Smooth muscle cell (in vitro differentiated cells): ENCODE data around the gene CNTNAP2. TPM values are rescaled to one million over a fixed set of nuclear protein-coding genes. Genes with fewer than 3 reads are reported as not detected.

Source experiments
- DNase-seq: peaks from one replicate; lab custom pipeline; 2025; ENCODE audit not compliant: unreplicated experiment; lab: John Stamatoyannopoulos, UW
- H2AFZ ChIP-seq: fragments of 200-600 bp; sonication (generic); 2 replicates; pipeline ENCODE4 v1.6.0; 2016; ENCODE audit warnings: antibody characterized with exemption, low read depth, mild to moderate bottlenecking
- H3F3A ChIP-seq: fragments of 200-600 bp; sonication (generic); 2 replicates; pipeline ENCODE4 v1.6.0; 2017; ENCODE audit warnings: antibody characterized with exemption, low read depth
- H3K27ac ChIP-seq: fragments of 200-600 bp; sonication (generic); 2 replicates; pipeline ENCODE4 v1.5.1; 2016; ENCODE audit warnings: low read depth, mild to moderate bottlenecking
- H3K27me3 ChIP-seq: fragments of 200-600 bp; sonication (generic); 2 replicates; pipeline ENCODE4 v1.6.1; 2016; ENCODE audit warnings: low read depth, mild to moderate bottlenecking
- H3K36me3 ChIP-seq: fragments of 200-600 bp; sonication (generic); 2 replicates; pipeline ENCODE4 v1.5.1; 2016; ENCODE audit warnings: low read depth
- H3K4me1 ChIP-seq: fragments of 200-600 bp; sonication (generic); 2 replicates; pipeline ENCODE4 v1.5.1; 2016; ENCODE audit warnings: low read depth
- H3K4me2 ChIP-seq: fragments of 200-600 bp; sonication (generic); 2 replicates; pipeline ENCODE4 v1.6.0; 2016; ENCODE audit warnings: mild to moderate bottlenecking
- H3K4me3 ChIP-seq: fragments of 200-600 bp; sonication (generic); 2 replicates; pipeline ENCODE4 v1.5.1; 2016; ENCODE audit warnings: mild to moderate bottlenecking
- H3K79me2 ChIP-seq: fragments of 200-600 bp; sonication (generic); 2 replicates; pipeline ENCODE4 v1.6.0; 2016; ENCODE audit warnings: low read depth, mild to moderate bottlenecking
- H3K9ac ChIP-seq: fragments of 200-600 bp; sonication (generic); 2 replicates; pipeline ENCODE4 v1.6.0; 2016; ENCODE audit warnings: low read depth
- H3K9me3 ChIP-seq: fragments of 200-600 bp; sonication (generic); replicated peaks from 2 replicates; pipeline ENCODE4 v1.5.1; 2016; ENCODE audit warnings: low read depth
- H4K20me1 ChIP-seq: fragments of 200-600 bp; sonication (generic); 2 replicates; pipeline ENCODE4 v1.6.0; 2016; ENCODE audit warnings: low read depth
- CTCF ChIP-seq: fragments of 200-600 bp; sonication (generic); IDR thresholded peaks from 2 replicates; pipeline ENCODE4 v1.5.1; 2017; ENCODE audit warnings: borderline replicate concordance, mild to moderate bottlenecking, antibody characterized with exemption; ENCODE audit not compliant: insufficient read depth, poor library complexity, severe bottlenecking
- WGBS: methylation state at CpG from one replicate; pipeline ENCODE4 v1.1.7; 2016; ENCODE audit warnings: low lambda C conversion rate; 5-methylcytosine and 5-hydroxymethylcytosine counted together
- polyA plus RNA-seq: library from polyadenylated mRNA; unstranded; fragments of >200 nt; fragmentation: Nextera tagmentation; extraction: Ambion mirVana; gene quantifications from 2 replicates; pipeline ENCODE4 v1.2.1, GENCODE V29; 2016
- total RNA-seq: library from RNA; depleted of rRNA; stranded (reverse); fragments of >200 nt; gene quantifications from 2 replicates; pipeline ENCODE4 v1.2.3, GENCODE V29; 2014

CNTNAP2 gene
- total and polyA plus RNA-seq, 2 experiments from 2014 or later: 1.7 to 9.0 TPM

GRCh38 chr7:147978201-147978600 lies 1861.6 kb downstream of the CNTNAP2 start:
- no peaks in the 10 kb centered on the region for H4K20me1 ChIP-seq
- no peak for DNase-seq
- H3K9ac ChIP-seq: no peak overlapping the region
- H3K27ac ChIP-seq: no peak overlapping the region
- H3K4me2 ChIP-seq: no peak overlapping the region
- H3F3A ChIP-seq: no peaks in the 10 kb centered on the region
- no peaks in the 10 kb centered on the region for H3K36me3 ChIP-seq
- H2AFZ ChIP-seq: no peak overlapping the region
- no peaks in the 10 kb centered on the region for H3K4me1 ChIP-seq
- no peaks in the 10 kb centered on the region for H3K9me3 ChIP-seq
- H3K4me3 ChIP-seq: no peak overlapping the region
- no peaks in the 10 kb centered on the region for H3K27me3 ChIP-seq
- TF ChIP-seq CTCF: no peak
- no peaks in the 10 kb centered on the region for H3K79me2 ChIP-seq
- WGBS: 89% methylated on average over 2 of the region's 2 CpGs

- H3K9me3 ChIP-seq: no peaks in the 10 kb centered on the region
- H3K27me3 ChIP-seq: no peaks in the 10 kb centered on the region
- WGBS: 82% methylated on average over 5 of the region's 5 CpGs
- no peak overlapping the region for H3K4me2 ChIP-seq
- no peaks in the 10 kb centered on the region for H3K36me3 ChIP-seq
- no peaks in the 10 kb centered on the region for H4K20me1 ChIP-seq
- H2AFZ ChIP-seq: no peak overlapping the region
- no peaks in the 10 kb centered on the region for H3F3A ChIP-seq
- DNase-seq: no peak
- H3K9ac ChIP-seq: no peak overlapping the region
- no peak overlapping the region for H3K4me3 ChIP-seq
- no peaks in the 10 kb centered on the region for H3K79me2 ChIP-seq
- no peak for TF ChIP-seq CTCF
- H3K27ac ChIP-seq: no peak overlapping the region
- H3K4me1 ChIP-seq: no peaks in the 10 kb centered on the region
Observed at GRCh38 chr7:147978651-147979050, 1862.0 kb downstream of the CNTNAP2 start.

GRCh38 chr7:147980826-147981813 lies 1864.5 kb downstream of the CNTNAP2 start:
- Histone ChIP-seq H3K9ac (no peak overlapping the region), H3K4me1 (no peaks in the 10 kb centered on the region), H3K4me3 (no peak overlapping the region), H3K36me3 (no peaks in the 10 kb centered on the region), H4K20me1 (no peaks in the 10 kb centered on the region), H3K9me3 (no peaks in the 10 kb centered on the region), H3K79me2 (no peaks in the 10 kb centered on the region), H3K27me3 (no peaks in the 10 kb centered on the region), H3F3A (no peaks in the 10 kb centered on the region), H2AFZ (no peak overlapping the region), H3K27ac (no peak overlapping the region), H3K4me2 (no peak overlapping the region)
- TF ChIP-seq CTCF: no peak
- DNase-seq: no peak
- WGBS: 89% methylated on average over 3 of the region's 4 CpGs

- Histone ChIP-seq H3K9me3 (no peaks in the 10 kb centered on the region), H3K4me2 (no peak overlapping the region), H3K27ac (no peak overlapping the region), H3K4me1 (no peaks in the 10 kb centered on the region), H3F3A (no peaks in the 10 kb centered on the region), H3K79me2 (no peaks in the 10 kb centered on the region), H3K4me3 (no peak overlapping the region), H3K36me3 (no peaks in the 10 kb centered on the region), H2AFZ (no peak overlapping the region), H4K20me1 (no peaks in the 10 kb centered on the region), H3K27me3 (no peaks in the 10 kb centered on the region), H3K9ac (no peak overlapping the region)
- no peak for DNase-seq
- no peak for TF ChIP-seq CTCF
- 50% methylated on average over 1 of the region's 1 CpG for WGBS
Observed at GRCh38 chr7:147982307-147982706, 1865.7 kb downstream of the CNTNAP2 start.
